ENCODE data around the gene SMG1. TPM values are rescaled to one million over a fixed set of nuclear protein-coding genes. Genes with fewer than 3 reads are reported as not detected.

SMG1 gene
- total and polyA plus RNA-seq, 7 donors, result 6.0 to 112 (median 72.8) TPM

DNA sequence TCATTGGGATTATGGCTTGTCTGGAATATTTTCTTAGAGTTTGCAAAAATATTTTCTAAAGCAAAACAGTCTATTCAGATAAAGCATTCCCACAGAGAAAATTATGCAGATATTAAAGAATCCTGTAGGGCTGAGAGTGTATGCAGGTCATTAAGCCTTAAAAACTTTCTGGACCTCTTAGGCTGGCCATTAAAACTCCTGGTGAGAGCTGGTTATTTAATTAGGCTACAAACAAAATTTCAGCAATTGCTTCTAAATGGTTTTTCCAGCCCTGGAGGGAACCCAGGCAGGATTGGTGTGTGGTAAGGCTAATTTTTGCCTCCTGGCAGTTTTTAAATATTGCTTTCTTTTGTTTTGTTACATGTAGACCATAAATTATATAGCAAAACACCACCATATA lies 27.3 kb upstream of the SMG1 start:
- no peak for DNase-seq
- H3K9me3 ChIP-seq, result no peaks in the 10 kb centered on the region
- intact Hi-C loops (cut with DNase I), result no loop called here
- H3K4me3 ChIP-seq, result no peak overlapping the region
- H3K36me3 ChIP-seq, result no peaks in the 10 kb centered on the region
- H3K4me1 ChIP-seq, result no peaks in the 10 kb centered on the region
- TF ChIP-seq POLR2A (IDR thresholded peaks at IDR 0.05) (no peak), POLR2AphosphoS5 (IDR thresholded peaks at IDR 0.05) (no peak), EP300 (IDR thresholded peaks at IDR 0.05) (no peak)
- TF ChIP-seq, protein P1, sequence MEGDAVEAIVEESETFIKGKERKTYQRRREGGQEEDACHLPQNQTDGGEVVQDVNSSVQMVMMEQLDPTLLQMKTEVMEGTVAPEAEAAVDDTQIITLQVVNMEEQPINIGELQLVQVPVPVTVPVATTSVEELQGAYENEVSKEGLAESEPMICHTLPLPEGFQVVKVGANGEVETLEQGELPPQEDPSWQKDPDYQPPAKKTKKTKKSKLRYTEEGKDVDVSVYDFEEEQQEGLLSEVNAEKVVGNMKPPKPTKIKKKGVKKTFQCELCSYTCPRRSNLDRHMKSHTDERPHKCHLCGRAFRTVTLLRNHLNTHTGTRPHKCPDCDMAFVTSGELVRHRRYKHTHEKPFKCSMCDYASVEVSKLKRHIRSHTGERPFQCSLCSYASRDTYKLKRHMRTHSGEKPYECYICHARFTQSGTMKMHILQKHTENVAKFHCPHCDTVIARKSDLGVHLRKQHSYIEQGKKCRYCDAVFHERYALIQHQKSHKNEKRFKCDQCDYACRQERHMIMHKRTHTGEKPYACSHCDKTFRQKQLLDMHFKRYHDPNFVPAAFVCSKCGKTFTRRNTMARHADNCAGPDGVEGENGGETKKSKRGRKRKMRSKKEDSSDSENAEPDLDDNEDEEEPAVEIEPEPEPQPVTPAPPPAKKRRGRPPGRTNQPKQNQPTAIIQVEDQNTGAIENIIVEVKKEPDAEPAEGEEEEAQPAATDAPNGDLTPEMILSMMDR (IDR thresholded peaks at IDR 0.05), result no peak
- H3K27me3 ChIP-seq, result no peaks in the 10 kb centered on the region
- H3K27ac ChIP-seq, result no peak overlapping the region

DNA sequence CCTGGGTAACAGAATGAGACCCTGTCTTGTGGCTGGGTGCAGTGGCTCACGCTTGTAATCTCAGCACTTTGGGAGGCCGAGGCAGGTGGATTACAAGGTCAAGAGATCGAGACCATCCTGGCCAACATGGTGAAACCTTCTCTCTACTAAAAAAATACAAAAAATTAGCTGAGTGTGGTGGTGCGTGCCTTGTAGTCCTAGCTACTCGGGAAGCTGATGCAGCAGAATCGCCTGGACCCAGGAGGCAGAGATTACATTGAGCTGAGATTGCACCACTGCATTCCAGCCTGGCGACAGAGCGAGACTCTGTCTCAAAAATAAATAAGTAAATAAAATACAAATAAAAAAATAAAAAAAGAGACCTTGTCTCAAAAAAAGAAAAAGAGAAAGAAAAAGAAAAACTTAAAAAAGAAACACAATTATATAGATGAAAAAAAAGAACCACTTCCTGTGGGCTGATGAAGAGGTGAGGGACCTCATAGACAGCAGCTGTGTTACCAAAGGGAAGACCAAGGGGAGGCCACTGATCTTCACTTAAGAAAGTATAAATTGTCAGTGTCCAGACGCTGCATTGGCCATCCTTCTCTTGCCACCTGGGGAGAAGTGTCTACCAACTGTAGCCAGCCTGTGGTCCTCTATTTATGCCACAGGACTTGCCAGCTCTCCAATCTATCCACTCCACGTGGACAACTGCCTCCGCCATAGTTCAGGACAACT lies 24.4 kb upstream of the SMG1 start:
- intact Hi-C loops (cut with DNase I), result no loop called here

DNA sequence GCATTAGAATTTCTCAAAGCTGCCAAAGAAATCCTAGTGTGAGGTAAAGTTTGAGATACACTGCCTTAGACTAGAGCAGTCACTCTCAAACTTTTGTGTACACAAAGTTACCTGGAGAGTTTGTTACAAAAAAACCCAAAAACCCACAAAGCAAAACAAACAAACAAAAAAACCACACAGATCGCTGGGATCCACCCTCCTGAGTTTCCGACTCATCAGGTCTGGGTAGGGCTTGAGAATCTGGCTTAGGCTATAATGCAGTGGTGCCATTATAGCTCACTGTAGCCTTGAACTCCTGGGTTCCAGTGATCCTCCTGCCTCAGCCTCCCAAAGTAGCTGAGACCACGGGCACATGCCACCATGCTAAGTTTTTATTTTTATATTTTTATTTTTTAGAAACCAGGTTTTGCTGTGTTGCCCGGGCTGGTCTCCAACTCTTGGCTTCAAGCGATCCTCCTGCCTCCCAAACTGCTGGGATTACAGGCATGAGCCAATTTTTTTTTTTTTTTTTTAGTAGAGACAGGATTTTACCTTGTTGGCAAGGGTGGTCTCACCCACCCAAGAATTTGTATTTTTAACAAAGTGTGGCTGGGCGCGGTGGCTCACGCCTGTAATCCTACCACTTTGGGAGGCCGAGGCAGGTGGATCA lies 22.3 kb upstream of the SMG1 start:
- Histone ChIP-seq H3K27ac (no peak overlapping the region), H3K36me3 (no peaks in the 10 kb centered on the region), H3K27me3 (no peaks in the 10 kb centered on the region), H3K9me3 (no peaks in the 10 kb centered on the region), H3K4me1 (no peaks in the 10 kb centered on the region), H3K4me3 (no peak overlapping the region)
- no peak for DNase-seq
- 90 to 92% methylated on average over 9 of the region's 9 CpGs for WGBS, 2 donors
- intact Hi-C loops (cut with DNase I), result no loop called here
- TF ChIP-seq POLR2AphosphoS5 (IDR thresholded peaks at IDR 0.05) (no peak), EP300 (IDR thresholded peaks at IDR 0.05) (no peak), POLR2A (IDR thresholded peaks at IDR 0.05) (no peak)
- TF ChIP-seq, protein P1 (IDR thresholded peaks at IDR 0.05), result no peak

More for the DNA sequence above, 24.4 kb upstream of the SMG1 start:
- TF ChIP-seq POLR2A (IDR thresholded peaks at IDR 0.05), result no peak
- TF ChIP-seq EP300 (IDR thresholded peaks at IDR 0.05), result no peak
- TF ChIP-seq POLR2AphosphoS5 (IDR thresholded peaks at IDR 0.05), result no peak
- TF ChIP-seq, protein P1 (IDR thresholded peaks at IDR 0.05), result no peak
- DNase-seq, result no peak
- Histone ChIP-seq H3K4me3 (no peak overlapping the region), H3K27ac (no peak overlapping the region), H3K36me3 (no peaks in the 10 kb centered on the region), H3K4me1 (no peaks in the 10 kb centered on the region), H3K9me3 (no peaks in the 10 kb centered on the region), H3K27me3 (no peaks in the 10 kb centered on the region)
- WGBS, 2 donors, result 91 to 92% methylated on average over 11 of the region's 11 CpGs

DNA sequence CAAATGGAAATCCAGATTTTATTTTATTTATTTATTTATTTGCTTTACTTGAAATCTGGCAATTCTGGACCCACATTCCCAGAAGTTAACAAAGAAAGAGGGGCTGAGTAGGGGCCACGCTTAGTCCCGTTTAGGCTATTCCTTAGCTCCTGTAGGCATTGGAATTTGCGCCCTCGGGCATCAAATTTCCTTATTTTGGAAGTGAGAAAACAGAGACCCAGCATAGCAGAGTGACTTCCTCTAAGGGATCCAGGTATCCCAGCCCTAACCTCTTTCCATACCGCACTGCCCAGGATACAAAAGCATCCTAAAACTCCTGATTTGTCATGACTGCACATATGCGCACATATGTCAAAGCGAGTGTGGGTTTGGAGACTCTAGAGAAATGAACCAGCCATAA lies 19.0 kb upstream of the SMG1 start:
- no peak overlapping the region for H3K4me3 ChIP-seq
- intact Hi-C loops (cut with DNase I), result no loop called here
- no peak overlapping the region for H3K27ac ChIP-seq
- no peak for DNase-seq
- H3K4me1 ChIP-seq, result no peaks in the 10 kb centered on the region
- WGBS, 2 donors, result 88 to 92% methylated on average over 7 of the region's 7 CpGs
- no peaks in the 10 kb centered on the region for H3K27me3 ChIP-seq
- H3K9me3 ChIP-seq, result no peaks in the 10 kb centered on the region
- H3K36me3 ChIP-seq, result no peaks in the 10 kb centered on the region
- no peak for TF ChIP-seq EP300 (IDR thresholded peaks at IDR 0.05)
- no peak for TF ChIP-seq POLR2AphosphoS5 (IDR thresholded peaks at IDR 0.05)
- TF ChIP-seq POLR2A (IDR thresholded peaks at IDR 0.05), result no peak
- TF ChIP-seq, protein P1 (IDR thresholded peaks at IDR 0.05), result no peak
